ENCODE results near the gene RUNX1.

The RUNX1 gene

DNA sequence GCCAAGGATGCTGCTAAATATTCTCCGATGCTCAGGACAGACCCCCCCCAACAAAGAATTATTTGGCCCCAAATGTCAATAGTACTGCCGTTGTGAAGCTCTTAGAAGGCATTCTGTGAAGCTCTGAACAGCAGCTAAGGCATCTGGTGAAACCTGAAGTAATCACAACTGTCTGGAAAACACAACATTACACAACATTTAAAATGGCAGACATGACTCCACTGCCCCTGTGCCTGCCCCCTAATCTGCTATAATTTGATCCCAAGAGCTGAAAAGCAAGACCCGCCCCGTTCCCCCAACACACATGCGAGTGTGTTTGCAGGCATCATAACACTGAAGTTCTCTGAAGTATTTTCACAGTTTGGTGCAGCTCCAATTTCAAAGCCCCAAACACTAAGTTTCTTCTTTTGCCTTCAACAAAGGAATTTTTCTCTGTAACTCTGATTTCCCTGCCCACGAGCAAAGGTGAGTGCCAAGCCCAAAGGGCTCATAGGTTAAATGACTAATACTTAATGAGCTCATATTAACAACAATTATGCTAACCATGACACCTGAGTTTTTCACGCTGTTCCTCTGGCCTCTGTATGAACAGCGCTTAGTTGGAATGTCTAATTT lies 251.1 kb downstream of the RUNX1 start:
- DNase-seq, result no peak

DNA sequence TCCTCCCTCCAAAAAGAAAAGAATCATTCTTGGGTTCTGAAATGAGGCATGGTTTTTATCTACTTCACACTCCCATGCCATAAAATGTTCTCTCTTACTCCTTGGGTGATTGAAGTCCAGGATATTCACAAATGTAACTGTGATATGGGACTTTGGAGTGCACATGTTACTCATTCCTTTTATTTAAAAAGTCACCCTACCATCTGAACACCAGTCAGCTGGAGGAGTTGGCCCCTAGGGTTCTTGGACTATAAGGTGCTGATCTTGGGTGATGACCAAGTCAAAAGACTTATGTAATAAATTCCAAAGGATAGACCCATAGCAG lies 251.9 kb downstream of the RUNX1 start:
- no peak for DNase-seq

- DNase-seq, result no peak
Measured at GRCh38 chr21:34796518-34797200, 252.4 kb downstream of the RUNX1 start.

DNA sequence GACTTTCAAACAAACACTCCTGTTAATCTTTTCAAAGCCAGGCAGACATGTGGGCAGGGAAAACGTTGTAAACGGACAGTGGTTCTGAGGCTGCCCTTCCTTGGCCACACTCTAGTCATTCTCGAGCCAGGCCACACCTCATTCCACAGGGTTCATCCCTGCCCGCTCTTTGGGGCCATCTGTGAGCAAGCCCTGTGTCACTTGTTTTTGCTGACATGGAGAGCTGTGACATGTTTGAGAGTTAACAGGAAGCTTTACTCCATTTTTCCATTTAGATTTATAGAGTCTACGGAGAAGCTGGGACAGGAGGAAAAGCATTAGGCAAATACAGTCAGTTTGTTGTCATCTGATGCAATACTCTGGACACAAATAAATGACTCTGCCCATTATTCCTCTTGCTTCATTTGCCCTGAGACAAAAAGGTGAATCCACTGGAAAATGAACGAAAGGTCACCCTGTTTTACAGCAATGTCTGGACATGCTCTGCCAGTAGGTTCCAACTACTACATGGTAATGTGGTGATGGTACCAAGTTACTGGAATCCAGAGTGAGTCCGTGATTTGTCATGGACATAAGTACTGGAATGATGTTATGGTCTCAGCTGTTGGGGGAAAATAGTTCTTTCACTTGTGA lies 253.4 kb downstream of the RUNX1 start:
- DNase-seq, result no peak

GRCh38 chr21:34795175-34795547 lies 253.9 kb downstream of the RUNX1 start:
- DNase-seq, result no peak

DNA sequence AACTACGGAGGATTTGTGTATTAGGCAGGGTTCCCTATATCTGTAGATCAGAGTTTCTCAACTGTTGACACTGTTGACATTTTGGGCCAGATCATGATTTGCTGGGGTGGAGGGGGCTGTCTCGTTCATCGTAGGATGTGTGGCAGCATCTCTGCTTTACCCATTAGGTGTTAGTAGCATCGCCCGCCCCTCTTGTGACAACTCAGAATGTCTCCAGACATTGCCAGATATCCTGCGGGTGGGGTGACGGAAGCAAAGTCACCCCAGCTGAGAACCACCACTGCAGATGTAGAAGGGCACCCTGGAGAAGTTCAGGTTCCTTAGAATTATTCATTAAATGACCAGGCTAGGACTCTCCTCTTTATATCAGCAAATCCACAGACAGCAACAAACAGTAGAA lies 254.4 kb downstream of the RUNX1 start:
- no peak for DNase-seq

DNA sequence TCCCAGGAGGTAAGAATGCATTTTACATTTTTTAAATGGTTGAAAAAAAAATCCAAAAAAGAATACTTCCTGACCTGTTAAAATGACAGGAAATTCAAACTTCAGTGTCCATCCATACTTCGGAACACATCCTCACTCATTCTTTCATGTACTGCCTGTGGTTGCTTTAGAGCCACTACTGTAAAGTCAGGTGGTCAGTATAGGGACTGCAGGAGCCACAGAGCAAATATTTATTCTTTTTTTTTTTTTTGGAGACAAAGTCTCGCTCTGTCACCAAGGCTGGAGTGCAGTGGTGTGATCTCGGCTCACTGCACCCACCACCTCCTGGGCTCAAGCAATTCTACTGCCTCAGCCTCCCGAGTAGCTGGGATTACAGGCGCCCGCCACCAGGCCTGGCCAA lies 255.6 kb downstream of the RUNX1 start:
- no peak for DNase-seq

- DNase-seq, result no peak
Measured at GRCh38 chr21:34792504-34793089, 256.5 kb downstream of the RUNX1 start.

DNA sequence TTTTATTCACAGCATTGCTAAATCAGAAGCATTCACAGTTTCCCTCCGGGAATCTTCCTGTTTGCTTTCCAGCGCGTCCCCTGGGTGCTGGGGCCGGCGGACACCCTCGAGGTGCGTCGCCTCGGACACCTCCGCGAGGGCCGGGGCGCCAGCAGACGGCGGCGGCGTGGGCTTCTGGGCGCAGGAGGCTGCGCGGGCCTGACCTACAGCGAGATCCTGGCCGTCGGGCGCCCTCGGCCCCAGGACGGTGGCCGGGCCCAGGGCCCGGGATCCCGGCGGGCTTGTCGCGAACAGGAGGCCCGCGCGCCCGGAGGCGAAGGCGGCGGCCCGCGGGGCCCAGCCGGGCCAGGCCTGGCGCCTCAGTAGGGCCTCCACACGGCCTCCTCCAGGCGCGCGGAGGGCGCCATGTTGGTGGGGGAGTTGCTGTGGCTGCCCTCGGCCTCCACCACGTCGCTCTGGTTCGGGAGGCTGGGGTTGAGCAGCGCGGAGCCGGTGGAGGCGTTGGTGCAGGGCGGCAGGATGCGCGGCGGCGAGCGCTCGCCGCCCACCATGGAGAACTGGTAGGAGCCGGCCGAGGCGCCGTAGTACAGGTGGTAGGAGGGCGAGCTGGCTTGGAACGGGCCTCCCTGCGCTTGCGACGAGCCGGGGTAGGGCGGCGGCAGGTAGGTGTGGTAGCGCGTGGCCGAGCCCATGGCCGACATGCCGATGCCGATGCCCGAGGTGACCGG lies 257.2 kb downstream of the RUNX1 start:
- no peak for DNase-seq

- DNase-seq, result no peak
Measured at GRCh38 chr21:34790834-34791233, 258.3 kb downstream of the RUNX1 start.

GRCh38 chr21:34790341-34790740 lies 258.8 kb downstream of the RUNX1 start:
- no peak for DNase-seq

DNA sequence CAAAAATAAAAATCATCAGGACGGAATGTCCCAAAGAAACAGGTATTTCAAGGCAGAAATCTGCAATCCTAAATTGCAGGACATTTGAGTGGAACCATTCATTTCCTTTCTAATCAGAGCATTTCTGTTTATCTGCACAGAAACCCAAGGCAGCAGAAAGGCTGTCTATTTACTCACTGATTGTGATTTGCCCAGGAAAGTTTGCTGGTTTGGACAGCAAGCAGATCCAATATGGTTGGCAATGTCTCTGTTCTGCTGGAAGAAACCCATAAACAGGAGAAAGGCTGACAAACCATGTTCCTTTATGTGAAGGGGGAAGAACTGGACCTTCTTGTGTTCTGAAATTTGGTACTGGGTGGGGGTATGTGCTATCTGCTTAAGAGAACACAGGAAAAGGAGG lies 260.2 kb downstream of the RUNX1 start:
- DNase-seq, result no peak

GRCh38 chr21:34783815-34784214 lies 265.3 kb downstream of the RUNX1 start:
- DNase-seq, result no peak

DNA sequence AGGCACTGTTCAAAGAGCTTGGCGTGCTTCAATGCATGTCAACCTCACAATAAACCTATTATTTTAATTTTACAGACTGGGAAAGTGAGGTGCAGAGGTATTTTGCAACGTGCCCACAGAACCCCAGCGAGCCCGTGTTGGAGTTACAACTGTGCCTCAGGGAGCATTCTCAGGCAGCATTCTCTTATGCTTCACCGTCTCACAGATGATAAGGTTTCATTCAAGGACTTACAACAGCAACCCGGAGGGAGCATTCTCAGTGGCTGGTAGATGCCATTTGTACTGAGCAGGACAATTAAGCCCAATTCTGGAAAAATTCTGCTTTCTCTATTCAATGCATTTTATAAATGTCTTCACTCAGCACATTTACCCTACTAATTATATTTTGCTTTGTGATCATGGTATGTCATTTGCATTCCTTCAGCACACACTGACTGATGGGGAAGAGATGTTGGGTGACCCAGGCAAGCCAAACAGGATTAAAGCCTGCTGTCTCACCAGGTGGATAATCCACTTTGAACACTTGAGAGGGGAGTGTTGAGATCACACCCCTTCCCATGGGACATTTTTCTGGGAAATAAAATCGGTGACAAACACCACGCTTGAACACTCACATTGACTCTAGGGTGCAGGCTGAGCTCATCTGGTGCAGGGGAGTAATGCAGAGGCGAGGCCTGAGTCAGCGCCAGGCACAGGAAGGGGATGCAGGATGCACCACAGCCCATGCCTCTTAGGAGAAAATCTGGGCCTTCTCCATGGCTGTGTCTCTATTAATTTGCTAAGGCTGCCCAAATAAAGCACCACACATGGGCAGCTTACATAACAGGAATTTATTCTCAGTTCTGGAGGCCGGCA lies 266.4 kb downstream of the RUNX1 start:
- DNase-seq, result no peak

DNA sequence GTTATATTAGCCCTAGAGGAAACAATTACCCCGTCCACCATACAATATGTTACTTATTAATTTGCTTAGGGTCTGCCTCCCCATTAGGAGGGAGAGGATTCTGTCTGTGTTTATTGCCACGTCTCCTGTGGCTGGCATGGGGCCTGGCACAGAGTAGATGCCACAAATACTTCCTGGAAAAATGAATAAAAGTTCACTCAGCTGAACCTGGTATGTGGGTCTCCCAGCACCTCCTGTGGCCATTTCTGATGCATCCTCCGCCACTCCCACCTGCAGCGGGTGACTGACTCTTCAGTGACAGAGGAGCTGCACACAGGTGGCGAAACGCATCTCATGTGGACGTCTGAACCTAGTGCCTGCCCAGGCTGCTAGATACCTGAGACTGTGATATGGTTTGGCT lies 267.6 kb downstream of the RUNX1 start:
- DNase-seq, result no peak

DNA sequence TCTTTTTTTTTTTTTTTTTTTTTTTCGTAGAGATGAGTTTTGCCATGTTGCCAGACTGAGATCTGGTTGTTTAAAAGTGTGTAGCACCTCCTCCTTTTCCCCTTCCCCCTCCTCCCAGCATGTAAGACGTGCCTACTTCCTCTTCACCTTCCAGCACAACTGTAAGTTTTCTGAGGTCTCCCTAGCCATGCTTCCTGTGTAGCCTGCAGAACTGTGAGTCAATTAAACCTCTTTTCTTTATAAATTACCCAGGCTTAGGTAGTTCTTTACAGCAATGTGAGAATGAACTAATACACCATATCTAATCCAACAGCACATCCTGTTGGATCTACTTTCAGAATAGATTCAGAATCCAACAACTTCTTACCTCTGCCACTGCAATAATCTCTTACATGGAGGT lies 269.2 kb downstream of the RUNX1 start:
- no peak for DNase-seq

GRCh38 chr21:34775793-34776192 lies 273.3 kb downstream of the RUNX1 start:
- DNase-seq, result no peak

DNA sequence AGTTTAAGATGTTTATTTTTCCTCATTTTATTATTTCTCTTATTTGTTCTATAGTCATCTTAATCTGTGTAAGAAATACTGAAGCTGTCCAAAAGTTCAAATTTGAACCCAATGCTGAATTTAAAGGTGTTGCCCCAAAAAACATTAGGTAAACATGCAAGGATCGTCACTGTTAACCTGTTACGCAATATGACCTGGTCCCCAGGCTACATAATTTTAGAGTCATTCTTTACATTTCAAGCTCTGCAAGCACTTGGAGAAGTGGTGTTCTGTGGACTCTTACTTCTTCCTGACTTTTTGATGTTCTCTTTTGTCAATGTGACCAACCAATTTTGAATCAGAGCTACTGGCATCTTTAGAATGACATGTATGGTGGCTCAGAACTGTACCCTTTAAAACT lies 274.4 kb downstream of the RUNX1 start:
- no peak for DNase-seq

DNA sequence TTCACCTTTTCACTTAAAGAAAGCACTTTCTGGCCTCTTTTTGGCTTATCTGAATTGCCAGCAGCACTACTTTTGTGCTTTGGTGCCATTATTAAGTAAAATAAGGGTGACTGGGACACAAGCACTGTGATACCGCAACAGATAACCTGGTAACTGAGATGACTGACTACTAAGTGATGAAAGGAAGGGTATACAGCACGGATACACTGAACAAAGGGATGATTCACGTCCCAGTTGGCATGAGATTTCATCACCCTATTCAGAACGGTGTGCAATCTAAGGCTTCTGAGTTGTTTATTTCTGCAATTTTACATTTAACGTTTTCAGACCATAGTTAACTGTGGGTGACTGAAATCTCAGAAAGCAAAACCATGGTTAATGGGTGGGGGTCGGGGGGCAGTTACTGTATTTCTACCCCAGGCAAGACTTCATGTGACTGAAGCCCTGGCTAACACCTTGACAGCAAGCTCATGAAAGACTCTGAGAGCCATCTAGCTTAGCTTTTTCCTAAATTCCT lies 277.5 kb downstream of the RUNX1 start:
- no peak for DNase-seq

- no peak for DNase-seq
Measured at GRCh38 chr21:34770576-34770975, 278.5 kb downstream of the RUNX1 start.

GRCh38 chr21:34768326-34768725 lies 280.8 kb downstream of the RUNX1 start:
- no peak for DNase-seq

DNA sequence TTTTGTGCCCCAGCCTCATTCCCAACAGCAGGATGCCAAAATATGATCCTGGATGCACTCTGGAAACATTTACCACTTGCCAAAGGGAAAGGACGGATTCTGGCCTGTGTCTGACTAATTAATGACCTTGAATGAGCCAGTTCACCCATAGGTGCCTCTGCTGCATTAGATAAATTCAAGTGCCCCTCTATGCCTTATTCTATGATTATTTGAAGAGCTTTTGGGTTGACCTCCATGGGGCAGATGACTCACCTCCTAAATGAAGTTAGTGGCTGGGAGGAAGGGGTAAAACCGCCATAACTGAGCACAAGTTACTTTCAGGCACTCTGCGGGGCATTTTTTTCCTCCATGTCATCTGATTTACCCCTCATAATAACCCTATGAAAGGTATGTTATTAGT lies 282.2 kb downstream of the RUNX1 start:
- no peak for DNase-seq

Measured in central memory CD4-positive, alpha-beta T cell (primary cell).